ENCODE data around the gene STX10. TPM values are rescaled to one million over a fixed set of nuclear protein-coding genes. Genes with fewer than 3 reads are reported as not detected.

STX10 gene
- total and polyA plus RNA-seq, 9 of the 15 experiments (the other 6 are each of a cell fraction or from before 2014, with no cell fraction given), result 0.51 to 66.3 (median 31.0) TPM

GRCh38 chr19:13097033-13097462 is 53.1 kb downstream of the STX10 start (continued):
- TF ChIP-seq MYC (IDR thresholded peaks at IDR 0.05; ENCODE audit: low read depth, low read length) (no peak), MYC (CRISPR knock-in tag; IDR thresholded peaks at IDR 0.05; ENCODE audit: borderline replicate concordance, low read depth) (no peak), THAP7 (CRISPR knock-in tag; IDR thresholded peaks at IDR 0.05) (no peak), ZNF224 (CRISPR knock-in tag; IDR thresholded peaks at IDR 0.05) (no peak), POLR2H (tag; IDR thresholded peaks at IDR 0.05; ENCODE audit: low read depth) (peak; percentile 93), RHOXF2B (CRISPR knock-in tag; conservative IDR thresholded peaks at IDR 0.05) (no peak), ZNF263 (CRISPR knock-in tag; IDR thresholded peaks at IDR 0.05; ENCODE audit: borderline replicate concordance) (no peak), WHSC1 (IDR thresholded peaks at IDR 0.05; ENCODE audit: low read length) (no peak), PML (IDR thresholded peaks at IDR 0.05; ENCODE audit: low read length) (0 out of 2 replicates have a peak, but pooled peaks have one; percentile 15), RBM15 (IDR thresholded peaks at IDR 0.05; ENCODE audit: insufficient read depth, low read length) (no peak), ZNF395 (CRISPR knock-in tag; IDR thresholded peaks at IDR 0.05) (no peak), EP400 (IDR thresholded peaks at IDR 0.05) (no peak), AFF1 (IDR thresholded peaks at IDR 0.05; ENCODE audit: low read depth in 1 of 2, partially characterized antibody in 2 of 2) (peak; percentile 38 to 65), MEF2A (IDR thresholded peaks at IDR 0.05; ENCODE audit: control insufficient read depth, low read depth, low read length) (0 out of 2 replicates have a peak, but pooled peaks have one; percentile 14), ZNF175 (CRISPR knock-in tag; IDR thresholded peaks at IDR 0.05; ENCODE audit: low read depth) (no peak), DEAF1 (CRISPR knock-in tag; IDR thresholded peaks at IDR 0.05) (0 out of 2 replicates have a peak, but pooled peaks have one; percentile 39)

Data from K562 (cell line).